ENCODE data around the gene TSPAN14. TPM values are rescaled to one million over a fixed set of nuclear protein-coding genes. Genes with fewer than 3 reads are reported as not detected.

TSPAN14 gene
- total and polyA plus RNA-seq, 2 of the 8 experiments (the other 6 are each of a cell fraction or from before 2014, with no cell fraction given): 47.4 to 57.8 TPM

- TF ChIP-seq CHD1 (IDR thresholded peaks at IDR 0.05; ENCODE audit: low read depth, low read length) (no peak), FOSL1 (IDR thresholded peaks at IDR 0.05; ENCODE audit: insufficient read depth, low read depth, low read length) (no peak)
Observed at GRCh38 chr10:80579181-80579763, 125.2 kb downstream of the TSPAN14 start (continued).
